ENCODE results near the gene THPO.

The THPO gene

DNA sequence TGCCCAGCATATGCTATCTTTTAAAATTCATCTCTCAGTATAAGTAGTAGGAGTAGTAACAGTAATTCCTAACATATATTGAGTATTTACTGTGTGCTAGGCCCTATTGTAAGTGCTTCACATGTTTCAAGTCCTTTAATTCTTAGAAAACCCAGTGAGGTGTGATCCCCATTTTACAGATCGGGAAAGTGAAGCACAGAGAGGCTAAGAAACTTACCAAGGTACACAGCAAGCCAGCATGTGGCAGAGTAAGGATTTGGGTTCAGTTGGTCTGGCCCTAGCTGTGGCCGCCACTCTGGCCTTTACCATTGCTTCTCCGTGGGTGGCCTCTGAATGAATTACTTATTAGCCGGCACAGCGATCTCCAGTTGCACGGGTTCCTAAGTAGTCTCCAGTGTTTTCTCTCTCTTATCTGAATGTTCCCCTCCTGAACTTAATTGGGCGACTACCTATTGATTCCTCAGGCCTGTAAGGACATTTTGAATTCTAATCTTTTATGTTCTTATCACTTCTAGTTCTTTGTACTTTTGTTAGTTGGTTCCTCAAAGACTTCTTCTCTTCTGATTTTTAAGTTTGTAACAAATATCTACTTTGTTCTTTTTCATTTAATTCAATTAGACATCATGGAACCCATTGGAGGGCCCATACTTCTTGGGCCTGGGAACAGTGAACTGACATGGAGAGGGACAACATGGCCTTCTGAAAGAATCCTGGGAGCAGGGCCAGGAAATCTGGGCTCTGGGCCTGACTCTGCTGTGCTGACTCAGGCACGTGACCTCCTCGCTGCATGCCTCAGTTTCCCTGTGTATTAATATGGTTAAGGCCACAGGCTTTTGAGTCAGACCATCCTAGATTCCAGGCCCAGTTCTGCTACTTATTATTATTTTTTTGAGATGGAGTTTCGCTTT is 28.2 kb downstream of the THPO start:
- CTCF ChIA-PET: no interaction called here
- no peak for DNase-seq (ENCODE audit: extremely low spot score)
- TF ChIP-seq FOXA1 (IDR thresholded peaks at IDR 0.05) (no peak), BHLHE40 (IDR thresholded peaks at IDR 0.05; ENCODE audit: borderline replicate concordance) (no peak), L3MBTL2 (conservative IDR thresholded peaks at IDR 0.05) (no peak), NFRKB (IDR thresholded peaks at IDR 0.05) (no peak), LEF1 (IDR thresholded peaks at IDR 0.05; ENCODE audit: borderline replicate concordance) (no peak)
- TF ChIP-seq, protein P1, sequence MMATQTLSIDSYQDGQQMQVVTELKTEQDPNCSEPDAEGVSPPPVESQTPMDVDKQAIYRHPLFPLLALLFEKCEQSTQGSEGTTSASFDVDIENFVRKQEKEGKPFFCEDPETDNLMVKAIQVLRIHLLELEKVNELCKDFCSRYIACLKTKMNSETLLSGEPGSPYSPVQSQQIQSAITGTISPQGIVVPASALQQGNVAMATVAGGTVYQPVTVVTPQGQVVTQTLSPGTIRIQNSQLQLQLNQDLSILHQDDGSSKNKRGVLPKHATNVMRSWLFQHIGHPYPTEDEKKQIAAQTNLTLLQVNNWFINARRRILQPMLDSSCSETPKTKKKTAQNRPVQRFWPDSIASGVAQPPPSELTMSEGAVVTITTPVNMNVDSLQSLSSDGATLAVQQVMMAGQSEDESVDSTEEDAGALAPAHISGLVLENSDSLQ (IDR thresholded peaks at IDR 0.05): no peak
- POLR2A ChIA-PET: no interaction called here

DNA sequence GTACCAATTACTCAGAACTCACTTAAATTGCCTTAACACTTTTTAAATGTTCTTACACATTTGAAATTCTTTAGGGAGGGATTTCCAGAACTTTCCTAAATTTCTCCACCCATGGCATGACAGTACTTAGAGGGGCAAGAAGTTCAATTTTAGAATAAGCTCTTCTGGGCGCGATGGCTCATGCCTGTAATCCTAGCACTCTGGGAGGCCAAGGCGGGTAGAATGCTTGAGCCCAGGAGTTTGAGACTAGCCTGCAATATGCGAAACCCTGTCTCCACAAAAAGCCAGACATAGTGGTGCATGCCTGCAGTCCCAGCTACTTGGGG is 30.0 kb downstream of the THPO start:
- ChIA-PET CTCF (interaction anchor here (1.3 kb wide), 1 partner anchor 11 kb away, joined by 7 read pairs; the partner anchor contains the start of gene FAM131A), POLR2A (interaction anchor here (1.9 kb wide), 1 partner anchor 14 kb away, joined by 8 read pairs; the partner anchor contains the start of genes CLCN2 and POLR2H)
- DNase-seq (ENCODE audit: extremely low spot score): no peak
- TF ChIP-seq FOXK2 (IDR thresholded peaks at IDR 0.05) (no peak), HDGF (IDR thresholded peaks at IDR 0.05; ENCODE audit: borderline replicate concordance) (no peak), L3MBTL2 (conservative IDR thresholded peaks at IDR 0.05) (no peak), SUZ12 (IDR thresholded peaks at IDR 0.05) (no peak), SP1 (IDR thresholded peaks at IDR 0.05) (no peak), CTBP1 (IDR thresholded peaks at IDR 0.05; ENCODE audit: borderline replicate concordance) (no peak), ZNF384 (IDR thresholded peaks at IDR 0.05) (no peak)

DNA sequence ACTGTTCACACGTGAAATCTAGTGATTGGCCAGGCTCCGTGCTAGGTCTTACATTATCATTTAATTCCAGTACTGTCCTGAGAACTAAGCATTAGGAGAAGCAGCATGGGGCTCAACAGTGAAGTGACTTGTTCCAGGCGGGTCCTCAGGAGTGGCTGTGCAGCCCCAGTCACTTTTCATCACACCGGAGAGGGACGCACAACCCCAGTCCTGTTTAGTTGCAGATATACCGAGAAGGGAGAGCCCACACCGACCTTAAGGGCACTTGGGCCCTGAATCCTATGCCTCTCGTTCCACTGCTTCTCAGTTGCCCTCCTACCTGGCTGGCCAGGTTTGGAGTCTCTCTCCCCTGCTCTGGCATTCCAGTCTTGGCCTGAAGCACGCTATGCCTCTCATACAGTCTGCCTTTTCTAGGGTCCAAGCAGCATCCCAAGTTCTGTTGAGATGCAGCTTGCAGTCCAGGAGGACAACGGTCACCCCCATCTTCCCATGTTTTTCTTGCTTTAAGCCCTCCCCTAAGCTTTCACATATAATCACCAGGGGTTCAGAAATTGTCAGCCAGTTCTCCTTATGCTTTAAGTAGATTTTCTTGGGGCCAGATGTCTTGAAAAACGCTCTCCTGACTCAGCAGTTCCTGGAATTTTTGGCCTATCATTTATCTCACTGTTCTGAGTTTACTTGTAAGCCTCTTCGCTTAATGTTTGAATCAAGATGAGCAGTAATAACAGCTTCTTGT is 30.5 kb downstream of the THPO start:
- TF ChIP-seq NFRKB (IDR thresholded peaks at IDR 0.05) (no peak), ARNT (IDR thresholded peaks at IDR 0.05) (no peak), FOXK2 (IDR thresholded peaks at IDR 0.05) (no peak), TARDBP (IDR thresholded peaks at IDR 0.05) (no peak), LEF1 (IDR thresholded peaks at IDR 0.05; ENCODE audit: borderline replicate concordance) (no peak), ELF4 (IDR thresholded peaks at IDR 0.05) (no peak), SUZ12 (IDR thresholded peaks at IDR 0.05) (no peak), L3MBTL2 (conservative IDR thresholded peaks at IDR 0.05) (no peak), FOXA1 (IDR thresholded peaks at IDR 0.05) (no peak), BHLHE40 (IDR thresholded peaks at IDR 0.05; ENCODE audit: borderline replicate concordance) (no peak), FOXM1 (IDR thresholded peaks at IDR 0.05; ENCODE audit: borderline replicate concordance) (no peak), ZNF384 (IDR thresholded peaks at IDR 0.05) (no peak), SP1 (IDR thresholded peaks at IDR 0.05) (no peak), HDGF (IDR thresholded peaks at IDR 0.05; ENCODE audit: borderline replicate concordance) (no peak), CTBP1 (IDR thresholded peaks at IDR 0.05; ENCODE audit: borderline replicate concordance) (no peak)
- TF ChIP-seq, protein P1 (IDR thresholded peaks at IDR 0.05): no peak
- ChIA-PET POLR2A (interaction anchor here (1.9 kb wide), 1 partner anchor 15 kb away, joined by 8 read pairs; the partner anchor contains the start of genes CLCN2 and POLR2H), CTCF (no interaction called here)

DNA sequence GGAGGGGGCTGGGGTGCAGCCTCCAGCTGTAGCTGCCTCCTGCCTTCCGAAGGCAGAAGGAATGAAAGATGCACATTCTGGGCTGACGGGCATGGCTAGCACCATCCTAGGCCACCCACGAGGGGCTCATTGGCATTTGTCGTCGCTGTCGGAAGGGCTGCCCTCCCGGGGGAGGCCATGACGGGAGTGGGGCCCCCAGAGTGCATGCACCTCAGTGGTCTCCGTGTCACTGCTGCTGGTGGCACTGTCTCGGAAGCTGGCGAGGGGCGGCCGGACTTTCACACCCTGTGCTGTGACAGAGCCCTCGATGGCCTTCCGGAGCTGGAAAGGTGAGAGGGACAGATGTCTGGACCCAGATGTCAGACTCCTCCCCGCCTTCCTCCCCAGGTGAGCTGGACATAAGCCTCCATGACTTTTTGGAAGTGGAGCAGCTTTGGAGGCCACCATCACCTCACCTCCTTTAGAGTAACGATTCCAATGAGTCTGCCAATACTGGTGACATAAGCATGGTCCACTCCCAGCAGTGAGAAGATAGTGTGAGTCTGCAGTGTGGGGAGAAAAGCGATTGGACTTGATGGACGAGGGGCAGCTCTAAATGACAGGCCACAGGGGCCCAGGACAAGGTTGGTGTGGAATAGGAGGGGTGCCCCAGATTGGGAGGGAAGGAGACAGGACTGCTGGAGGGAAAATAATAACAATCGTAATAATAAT is 31.4 kb downstream of the THPO start:
- ChIA-PET POLR2A (no interaction called here), CTCF (no interaction called here)
- no peak for TF ChIP-seq FOXK2 (IDR thresholded peaks at IDR 0.05)
- no peak for TF ChIP-seq LEF1 (IDR thresholded peaks at IDR 0.05; ENCODE audit: borderline replicate concordance)
- TF ChIP-seq NFRKB (IDR thresholded peaks at IDR 0.05): no peak
- TF ChIP-seq ARNT (IDR thresholded peaks at IDR 0.05): no peak
- TF ChIP-seq HDGF (IDR thresholded peaks at IDR 0.05; ENCODE audit: borderline replicate concordance): no peak
- no peak for TF ChIP-seq L3MBTL2 (conservative IDR thresholded peaks at IDR 0.05)
- no peak for TF ChIP-seq FOXM1 (IDR thresholded peaks at IDR 0.05; ENCODE audit: borderline replicate concordance)
- no peak for TF ChIP-seq CTBP1 (IDR thresholded peaks at IDR 0.05; ENCODE audit: borderline replicate concordance)
- no peak for TF ChIP-seq BHLHE40 (IDR thresholded peaks at IDR 0.05; ENCODE audit: borderline replicate concordance)
- TF ChIP-seq, protein P1 (IDR thresholded peaks at IDR 0.05): no peak
- no peak for TF ChIP-seq FOXA1 (IDR thresholded peaks at IDR 0.05)
- TF ChIP-seq ZNF384 (IDR thresholded peaks at IDR 0.05): no peak
- TF ChIP-seq TARDBP (IDR thresholded peaks at IDR 0.05): no peak
- DNase-seq (ENCODE audit: extremely low spot score): no peak

More for the DNA sequence above, 30.5 kb downstream of the THPO start:
- DNase-seq (ENCODE audit: extremely low spot score): no peak

DNA sequence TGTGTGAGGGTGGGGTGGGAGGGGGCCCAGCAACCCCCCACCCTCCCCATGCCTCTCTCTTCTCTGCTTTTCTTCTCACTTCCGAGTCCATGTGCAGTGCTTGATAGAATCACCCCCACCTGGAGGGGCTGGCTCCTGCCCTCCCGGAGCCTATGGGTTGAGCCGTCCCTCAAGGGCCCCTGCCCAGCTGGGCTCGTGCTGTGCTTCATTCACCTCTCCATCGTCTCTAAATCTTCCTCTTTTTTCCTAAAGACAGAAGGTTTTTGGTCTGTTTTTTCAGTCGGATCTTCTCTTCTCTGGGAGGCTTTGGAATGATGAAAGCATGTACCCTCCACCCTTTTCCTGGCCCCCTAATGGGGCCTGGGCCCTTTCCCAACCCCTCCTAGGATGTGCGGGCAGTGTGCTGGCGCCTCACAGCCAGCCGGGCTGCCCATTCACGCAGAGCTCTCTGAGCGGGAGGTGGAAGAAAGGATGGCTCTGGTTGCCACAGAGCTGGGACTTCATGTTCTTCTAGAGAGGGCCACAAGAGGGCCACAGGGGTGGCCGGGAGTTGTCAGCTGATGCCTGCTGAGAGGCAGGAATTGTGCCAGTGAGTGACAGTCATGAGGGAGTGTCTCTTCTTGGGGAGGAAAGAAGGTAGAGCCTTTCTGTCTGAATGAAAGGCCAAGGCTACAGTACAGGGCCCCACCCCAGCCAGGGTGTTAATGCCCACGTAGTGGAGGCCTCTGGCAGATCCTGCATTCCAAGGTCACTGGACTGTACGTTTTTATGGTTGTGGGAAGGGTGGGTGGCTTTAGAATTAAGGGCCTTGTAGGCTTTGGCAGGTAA is 32.5 kb downstream of the THPO start:
- DNase-seq (ENCODE audit: extremely low spot score): peak; percentile 66
- TF ChIP-seq LEF1 (IDR thresholded peaks at IDR 0.05; ENCODE audit: borderline replicate concordance): no peak
- TF ChIP-seq, protein P1 (IDR thresholded peaks at IDR 0.05): peak; percentile 94
- ChIA-PET CTCF (interaction anchor here (0.7 to 1.0 kb wide), 3 partner anchors 16 to 131 kb away, joined by 3 to 6 read pairs (median 5); partner anchors contain the start of genes CLCN2 and POLR2H), POLR2A (no interaction called here)
